ENCODE data around the gene RGL3. TPM values are rescaled to one million over a fixed set of nuclear protein-coding genes. Genes with fewer than 3 reads are reported as not detected.

RGL3 gene
- total and polyA plus RNA-seq, 2 of the 4 experiments (the other 2 are of a cell fraction) = 0.18 to 0.62 TPM

DNA sequence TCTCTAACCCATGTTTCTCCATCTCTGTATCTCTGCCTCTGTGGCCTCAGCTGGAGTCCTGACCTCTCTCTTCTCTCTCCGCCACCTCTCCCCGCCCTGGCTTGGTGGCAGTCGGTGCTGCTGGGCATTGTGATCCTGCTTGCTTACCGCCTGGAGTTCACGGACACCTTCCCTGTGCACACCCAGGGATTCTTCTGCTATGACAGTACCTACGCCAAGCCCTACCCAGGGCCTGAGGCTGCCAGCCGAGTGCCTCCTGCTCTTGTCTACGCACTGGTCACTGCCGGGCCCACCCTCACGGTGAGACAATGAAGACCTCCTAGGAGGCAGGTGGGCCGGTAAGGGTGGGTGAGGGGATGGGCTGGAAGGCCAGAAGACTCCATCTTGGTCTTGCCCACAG, 59.7 kb downstream of the RGL3 start:
- Histone ChIP-seq H2AFZ (replicated peaks; ENCODE audit: low read length, poor library complexity) (no peak overlapping the region), H3K36me3 (ENCODE audit: control insufficient read depth, insufficient read depth, low read length) (peaks cover 30% of the 10 kb centered on the region), H3K27me3 (ENCODE audit: control insufficient read depth, insufficient read depth, low read length) (no peaks in the 10 kb centered on the region), H3K9me1 (ENCODE audit: insufficient read depth, low read length) (peaks cover 21% of the 10 kb centered on the region), H3K79me1 (ENCODE audit: low read depth in 1 of 2, low read length in 2 of 2) (peaks cover 13 to 23% of the 10 kb centered on the region in 2 experiments), H3K4ac (ENCODE audit: low read depth, low read length) (no peak overlapping the region), H3K4me2 (ENCODE audit: low read depth, low read length) (no peak overlapping the region), H2BK5ac (ENCODE audit: low read depth, low read length, poor library complexity, severe bottlenecking) (no peak overlapping the region), H3K4me1 (ENCODE audit: control insufficient read depth, insufficient read depth, low read length) (peaks cover 8% of the 10 kb centered on the region), H4K20me1 (ENCODE audit: insufficient read depth, low read length) (peaks cover 16% of the 10 kb centered on the region), H2BK120ac (ENCODE audit: low read depth, low read length) (no peak overlapping the region), H3K27ac (ENCODE audit: insufficient read depth, low read length) (no peak overlapping the region), H2AK5ac (ENCODE audit: low read depth, low read length) (no peak overlapping the region), H3K14ac (replicated peaks; ENCODE audit: low read depth, low read length) (no peak overlapping the region), H2BK15ac (ENCODE audit: low read depth, low read length) (no peak overlapping the region), H4K91ac (ENCODE audit: insufficient read depth, low read depth, low read length) (no peak overlapping the region), H4K5ac (ENCODE audit: low read depth, low read length) (no peak overlapping the region), H3K4me3 (ENCODE audit: insufficient read depth, low read depth, low read length) (no peak overlapping the region), H2AK9ac (replicated peaks; ENCODE audit: low read depth, low read length, poor library complexity) (no peak overlapping the region), H3K18ac (ENCODE audit: low read depth, low read length) (no peak overlapping the region), H3K23ac (ENCODE audit: low read depth, low read length) (no peak overlapping the region), H3K9ac (ENCODE audit: low read depth, low read length) (no peak overlapping the region), H3K9me3 (ENCODE audit: control insufficient read depth, insufficient read depth, low read length) (no peaks in the 10 kb centered on the region), H3K56ac (ENCODE audit: extremely low read depth, insufficient read depth, low read length) (no peak overlapping the region), H4K8ac (ENCODE audit: low read depth in 2 of 2, low read length in 2 of 2) (no peak overlapping the region), H2BK20ac (ENCODE audit: low read depth, low read length) (no peak overlapping the region)
- intact Hi-C loops (cut with micrococcal nuclease) = no loop called here
- ATAC-seq (ENCODE audit: low read depth) (no peak), DNase-seq (no peak)
- TF ChIP-seq RFX5 (IDR thresholded peaks at IDR 0.05; ENCODE audit: low read depth, low read length) (no peak), FOS (IDR thresholded peaks at IDR 0.05; ENCODE audit: low read depth, low read length) (no peak), RAD21 (IDR thresholded peaks at IDR 0.05; ENCODE audit: low read length) (no peak)
- TF ChIP-seq, protein P1, sequence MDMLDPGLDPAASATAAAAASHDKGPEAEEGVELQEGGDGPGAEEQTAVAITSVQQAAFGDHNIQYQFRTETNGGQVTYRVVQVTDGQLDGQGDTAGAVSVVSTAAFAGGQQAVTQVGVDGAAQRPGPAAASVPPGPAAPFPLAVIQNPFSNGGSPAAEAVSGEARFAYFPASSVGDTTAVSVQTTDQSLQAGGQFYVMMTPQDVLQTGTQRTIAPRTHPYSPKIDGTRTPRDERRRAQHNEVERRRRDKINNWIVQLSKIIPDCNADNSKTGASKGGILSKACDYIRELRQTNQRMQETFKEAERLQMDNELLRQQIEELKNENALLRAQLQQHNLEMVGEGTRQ (IDR thresholded peaks at IDR 0.05; ENCODE audit: low read depth, low read length) = no peak
- CTCF ChIA-PET = no interaction called here
- POLR2A ChIA-PET (ENCODE audit: unreplicated experiment) = no interaction called here
- in situ Hi-C loops (cut with MboI; ENCODE audit: low sequenced_read_pairs) = no loop called here
- WGBS, 2 experiments (ENCODE audit: extremely low coverage in 2 of 2, insufficient read length in 1 of 2) = no CpG with 5 or more reads among the region's 11 CpGs
- no TSS peak for BruUV-seq (replicated peaks)
- dilution Hi-C loops (cut with HindIII; ENCODE audit: low sequenced_read_pairs, unreplicated experiment) = no loop called here

Data from IMR-90 (cell line).